Measurements from ENCODE around the gene SNX8.

GRCh38 chr7:2317556-2318293 lies 3.5 kb upstream of the SNX8 start:
- TF ChIP-seq POLR2A (IDR thresholded peaks at IDR 0.05; ENCODE audit: low read depth, low read length) (no peak), POLR2AphosphoS5 (IDR thresholded peaks at IDR 0.05; ENCODE audit: insufficient read depth, low read depth, low read length) (no peak), CTCF (IDR thresholded peaks at IDR 0.05; ENCODE audit: extremely low read depth in 1 of 2, insufficient read depth in 1 of 2, low read depth in 1 of 2, low read length in 2 of 2) (no peak), EZH2 (IDR thresholded peaks at IDR 0.05; ENCODE audit: borderline replicate concordance, low read depth, low read length, severe bottlenecking) (no peak)
- TF ChIP-seq, protein P1, sequence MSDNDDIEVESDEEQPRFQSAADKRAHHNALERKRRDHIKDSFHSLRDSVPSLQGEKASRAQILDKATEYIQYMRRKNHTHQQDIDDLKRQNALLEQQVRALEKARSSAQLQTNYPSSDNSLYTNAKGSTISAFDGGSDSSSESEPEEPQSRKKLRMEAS (IDR thresholded peaks at IDR 0.05; ENCODE audit: insufficient read depth, insufficient read length), result no peak

All from endothelial cell of umbilical vein (primary cell).